HG02870 (cell line): ENCODE results near the gene POLDIP3.
"Not testable (repeated sequence)": the region's sequence is repeated elsewhere in the genome, so short reads cannot be mapped to it uniquely, and the experiment has no call there.

Source experiments
- ATAC-seq: cut with Tn5 transposase; IDR thresholded peaks from one replicate; pipeline ENCODE4 v1.9.1; 2021; ENCODE audit warnings: mild to moderate bottlenecking, moderate library complexity; ENCODE audit not compliant: unreplicated experiment

The POLDIP3 gene

GRCh38 chr22:42620084-42620483 lies 5.4 kb upstream of the POLDIP3 start:
- no peak for ATAC-seq

GRCh38 chr22:42619261-42620063 lies 4.8 kb upstream of the POLDIP3 start:
- no peak for ATAC-seq

GRCh38 chr22:42617155-42617983 lies 2.7 kb upstream of the POLDIP3 start:
- no peak for ATAC-seq

- ATAC-seq, result not testable (repeated sequence)
These were observed 1.1 kb upstream of the POLDIP3 start for GRCh38 chr22:42615860-42616175.

- peak; percentile 52 for ATAC-seq
These were observed 593 bp upstream of the POLDIP3 start for GRCh38 chr22:42615092-42615859.

- no peak for ATAC-seq
These were observed 796 bp downstream of the POLDIP3 start for GRCh38 chr22:42613872-42614301.

- no peak for ATAC-seq
These were observed 2.3 kb downstream of the POLDIP3 start for GRCh38 chr22:42612336-42612735.

- ATAC-seq, result no peak
These were observed 3.6 kb downstream of the POLDIP3 start for GRCh38 chr22:42611051-42611450.

- no peak for ATAC-seq
These were observed 4.5 kb downstream of the POLDIP3 start for GRCh38 chr22:42610186-42610585.

GRCh38 chr22:42608823-42609361 lies 5.8 kb downstream of the POLDIP3 start:
- ATAC-seq, result no peak

GRCh38 chr22:42608136-42608822 lies 6.4 kb downstream of the POLDIP3 start:
- ATAC-seq, result no peak

- not testable (repeated sequence) for ATAC-seq
These were observed 7.0 kb downstream of the POLDIP3 start for GRCh38 chr22:42607641-42608040.

- ATAC-seq, result no peak
These were observed 10.3 kb downstream of the POLDIP3 start for GRCh38 chr22:42604403-42604802.

GRCh38 chr22:42603427-42603826 lies 11.3 kb downstream of the POLDIP3 start:
- ATAC-seq, result no peak

GRCh38 chr22:42602470-42602869 lies 12.2 kb downstream of the POLDIP3 start:
- ATAC-seq, result no peak

- no peak for ATAC-seq
These were observed 12.7 kb downstream of the POLDIP3 start for GRCh38 chr22:42601879-42602465.

GRCh38 chr22:42596863-42597530 lies 17.7 kb downstream of the POLDIP3 start:
- no peak for ATAC-seq

GRCh38 chr22:42596336-42596735 lies 18.3 kb downstream of the POLDIP3 start:
- no peak for ATAC-seq

GRCh38 chr22:42595434-42595833 lies 19.2 kb downstream of the POLDIP3 start:
- ATAC-seq, result no peak

- no peak for ATAC-seq
These were observed 22.7 kb downstream of the POLDIP3 start for GRCh38 chr22:42591987-42592386.
